NCI-H1105 treated with DMSO at 0.1 percent for 48 hours (cell line): Measurements from ENCODE around the gene LRRC26.

Experiments
- DNase-seq: peaks from one replicate; lab custom pipeline; 2025; lab: John Stamatoyannopoulos, UW

LRRC26 gene

DNA sequence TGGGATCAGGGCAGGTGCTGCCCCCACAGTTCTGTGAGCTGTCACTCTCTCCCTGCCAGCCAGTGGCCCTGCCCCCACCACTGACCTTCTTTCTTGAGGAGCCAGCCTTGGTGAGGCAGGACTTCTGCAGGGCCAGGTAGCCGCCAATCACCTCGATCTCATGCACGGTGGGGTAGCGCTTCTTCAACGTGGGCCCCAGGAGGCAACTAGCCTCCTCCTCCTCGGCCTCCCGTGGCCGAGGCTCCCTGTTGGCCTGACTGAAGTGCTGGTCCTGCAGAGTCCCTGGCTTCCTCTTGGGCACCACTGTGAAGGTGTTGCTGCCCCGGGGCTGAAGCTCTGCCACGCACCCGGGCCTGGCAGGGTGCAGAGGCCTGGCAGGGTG is 29.0 kb upstream of the LRRC26 start:
- DNase-seq, result no peak

DNA sequence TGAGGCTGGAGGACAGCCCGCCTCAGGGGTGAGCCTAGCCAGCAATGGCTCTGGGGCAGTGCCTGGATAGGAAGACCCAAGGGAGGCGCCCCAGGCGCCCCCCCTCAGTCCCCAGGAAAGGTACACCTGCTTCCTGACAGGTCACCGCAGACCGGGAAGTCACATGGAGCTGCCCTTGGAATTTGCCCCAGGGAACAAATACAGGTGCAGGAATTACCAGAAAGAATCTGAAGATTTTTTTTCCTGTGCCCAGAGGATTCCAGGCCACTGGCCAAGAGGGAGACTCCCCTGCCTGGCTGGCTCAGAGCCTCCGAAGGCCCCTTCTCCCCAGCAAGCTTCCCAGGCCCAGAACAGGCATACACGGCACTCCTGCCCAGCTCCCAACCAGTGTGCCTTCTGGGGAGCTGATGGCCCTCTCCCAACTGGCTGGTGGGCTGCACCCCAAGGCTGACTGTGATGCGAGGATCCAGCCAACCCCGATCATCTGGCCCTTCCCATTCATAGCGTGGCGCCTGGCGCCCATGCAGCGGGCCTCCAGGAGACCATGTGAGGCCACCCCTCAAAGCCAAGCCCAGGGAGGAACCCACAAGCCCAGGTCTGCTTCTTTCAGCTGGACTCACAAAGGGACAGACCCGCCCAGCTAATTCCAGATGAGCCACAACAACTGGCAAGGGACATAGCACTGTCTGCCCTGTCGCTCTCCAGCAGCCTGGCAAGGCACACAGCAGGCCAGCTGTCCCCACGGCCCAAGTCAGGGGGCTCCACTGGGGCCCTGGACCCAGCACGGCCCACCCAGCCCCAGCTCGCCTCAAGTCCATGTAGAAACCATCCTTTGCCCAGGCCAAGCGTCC is 28.4 kb upstream of the LRRC26 start:
- DNase-seq, result no peak

DNA sequence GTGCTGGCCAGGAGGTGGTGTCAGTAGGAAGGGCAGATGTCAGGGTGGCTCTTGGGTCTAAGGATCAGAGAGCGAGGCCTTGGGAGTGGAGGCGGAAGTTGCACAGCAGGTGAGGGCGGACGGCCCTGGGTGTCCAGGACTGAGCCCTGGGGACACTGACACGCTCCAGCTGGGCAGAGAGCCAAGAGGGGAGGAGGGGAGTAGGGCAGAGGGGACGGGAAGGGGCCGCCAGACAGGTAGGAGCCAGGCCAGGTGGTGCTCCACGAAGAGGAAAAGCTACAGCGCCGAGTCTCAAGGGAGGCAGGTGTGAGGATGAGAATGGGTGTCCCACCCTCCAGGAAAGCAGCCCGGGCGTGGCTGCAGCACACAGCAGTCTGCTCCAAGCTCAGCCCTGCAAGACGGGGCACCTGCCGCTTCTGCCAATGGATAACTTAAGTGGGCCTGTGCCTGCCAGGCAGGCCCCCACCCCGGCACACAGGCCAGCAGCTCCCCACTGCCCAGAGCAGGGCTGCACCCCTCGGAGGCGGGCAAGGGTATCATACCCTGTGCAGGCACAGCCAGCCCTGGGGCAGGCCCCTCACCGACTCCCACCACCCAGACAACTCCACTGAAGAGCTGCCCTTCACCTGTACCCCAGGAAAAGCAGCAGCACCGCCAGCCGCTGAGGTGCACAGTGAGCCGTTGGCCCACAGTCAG is 25.8 kb upstream of the LRRC26 start:
- peak; percentile 96 for DNase-seq

DNA sequence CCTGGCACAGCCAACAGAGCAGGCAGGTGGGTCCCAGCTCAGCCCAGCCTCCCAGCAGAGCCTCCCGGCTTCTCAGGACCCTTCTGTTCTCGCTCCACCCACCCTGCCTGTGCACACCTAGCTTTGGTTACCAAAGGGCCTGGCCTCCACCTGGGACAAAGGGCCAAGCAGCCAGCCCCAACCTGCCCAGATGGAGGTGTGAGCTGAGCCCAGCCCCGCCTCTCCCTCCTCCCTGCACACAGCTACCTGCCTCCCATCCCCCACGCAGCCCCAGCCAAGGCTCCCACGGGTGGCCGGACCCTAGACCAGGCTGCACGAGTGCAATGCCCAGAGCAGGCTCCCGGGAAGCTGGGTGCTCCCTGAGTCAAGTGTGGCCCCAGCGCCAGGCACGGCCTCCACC is 25.1 kb upstream of the LRRC26 start:
- DNase-seq, result peak; percentile 78

DNA sequence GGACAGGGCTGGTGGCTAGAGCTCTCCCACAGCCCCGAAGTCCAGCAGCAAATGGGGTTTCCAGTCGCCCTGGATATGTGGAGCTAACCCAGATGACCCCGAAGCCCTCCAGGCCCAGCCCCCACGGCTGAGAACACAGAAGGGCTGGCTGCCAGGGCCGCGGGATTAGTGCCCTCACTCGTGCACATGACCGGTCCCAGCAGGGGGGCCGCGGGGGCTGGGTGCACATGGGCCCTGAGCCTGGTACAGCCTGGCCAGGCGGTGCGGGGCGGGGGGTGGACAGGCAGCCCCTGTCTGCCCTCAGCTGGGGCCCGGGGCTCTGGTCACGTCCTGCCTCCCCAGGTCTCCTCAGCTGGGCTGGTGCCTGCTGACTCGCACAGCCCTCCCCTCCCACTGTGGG is 24.5 kb upstream of the LRRC26 start:
- DNase-seq, result no peak

DNA sequence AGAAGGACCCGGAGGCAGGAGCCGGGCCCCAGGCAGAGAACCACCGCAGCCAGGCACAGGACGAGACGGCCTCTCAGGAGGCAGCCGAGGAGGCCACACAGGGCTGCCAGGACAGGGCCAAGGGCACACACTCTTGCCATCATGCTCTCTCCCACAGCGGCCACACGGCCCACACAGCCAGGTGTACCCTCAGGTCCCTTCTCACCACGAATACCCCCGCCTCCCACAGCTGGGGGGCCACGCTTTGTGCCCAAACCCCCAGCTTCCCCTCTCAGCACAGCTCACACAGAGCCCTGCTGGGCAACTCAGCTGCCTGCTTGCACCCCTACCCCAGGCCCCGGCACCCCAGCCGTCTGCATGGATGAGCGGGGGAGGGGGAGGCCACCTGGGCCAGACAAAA is 23.9 kb upstream of the LRRC26 start:
- DNase-seq, result no peak

DNA sequence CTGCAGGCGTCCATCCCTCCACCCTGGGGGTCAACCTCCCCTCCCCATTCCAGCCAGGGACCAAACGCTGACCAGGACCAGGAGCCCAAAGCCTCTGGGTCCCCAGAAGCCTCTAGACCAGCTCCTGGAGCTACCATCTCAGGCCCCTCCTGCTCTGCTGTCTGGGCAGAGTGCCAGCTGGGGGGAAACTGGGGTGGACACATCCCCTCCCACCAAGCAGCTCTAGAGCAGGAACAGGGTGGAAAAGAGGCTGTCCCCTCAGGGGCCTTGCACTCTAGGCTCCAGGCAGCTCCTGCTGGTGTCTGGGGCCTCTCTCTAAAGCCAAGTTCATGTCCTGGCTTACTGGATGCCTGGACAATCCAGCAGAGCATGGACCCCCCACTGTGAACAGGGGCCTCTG is 23.0 kb upstream of the LRRC26 start:
- no peak for DNase-seq

DNA sequence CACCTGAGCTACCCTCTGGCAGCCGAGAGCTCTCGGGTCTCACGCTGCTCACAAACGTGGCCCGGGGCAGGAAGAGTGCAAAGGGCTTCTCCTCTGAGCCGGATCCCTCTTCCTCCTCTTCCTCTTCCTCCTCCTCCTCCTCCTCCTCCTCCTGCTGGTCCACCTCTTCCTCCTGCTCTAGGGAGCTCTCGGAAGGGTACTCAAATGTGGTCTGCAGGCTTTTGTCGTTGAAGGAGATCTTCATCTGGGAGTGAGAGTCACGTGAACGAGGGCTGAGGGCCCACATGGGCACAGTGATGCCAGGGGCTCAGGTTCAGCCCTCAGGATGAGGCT is 22.6 kb upstream of the LRRC26 start:
- no peak for DNase-seq

DNA sequence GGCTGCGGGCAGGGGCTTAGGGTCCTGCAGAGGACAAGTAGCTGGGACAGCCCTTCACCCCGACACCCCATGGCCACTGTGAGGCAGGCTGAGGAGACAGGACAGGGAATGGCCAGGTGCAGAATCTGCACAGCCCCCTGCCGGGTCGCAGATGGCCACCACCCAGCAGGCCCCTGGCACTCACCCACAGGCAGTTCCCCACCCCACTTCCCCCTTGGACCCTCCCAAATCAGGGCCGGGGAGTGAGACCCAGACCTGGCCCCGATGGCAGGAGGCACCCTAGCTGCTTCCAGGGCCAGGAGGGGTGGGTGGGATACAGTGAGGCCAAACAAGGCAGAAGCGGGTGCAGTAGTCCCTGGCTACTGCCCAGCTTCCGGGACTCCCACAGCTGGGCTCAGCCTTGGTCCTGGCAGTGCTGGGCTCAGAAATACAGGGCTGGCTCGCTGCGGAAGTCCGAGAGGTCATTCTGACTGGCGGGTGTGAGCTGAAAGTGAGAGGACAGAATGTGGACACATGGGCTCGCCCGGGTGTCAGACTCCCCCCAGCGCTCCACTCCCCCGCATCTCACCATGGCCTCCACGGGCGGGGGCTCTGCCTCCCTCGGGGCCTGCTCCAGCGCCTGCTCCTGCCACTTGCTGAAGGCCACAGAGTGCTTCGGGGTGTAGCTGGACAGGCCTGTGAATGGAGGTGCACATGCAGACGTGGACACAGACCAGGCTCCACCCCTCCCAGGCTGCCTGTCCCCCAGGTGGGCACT is 22.0 kb upstream of the LRRC26 start:
- no peak for DNase-seq

DNA sequence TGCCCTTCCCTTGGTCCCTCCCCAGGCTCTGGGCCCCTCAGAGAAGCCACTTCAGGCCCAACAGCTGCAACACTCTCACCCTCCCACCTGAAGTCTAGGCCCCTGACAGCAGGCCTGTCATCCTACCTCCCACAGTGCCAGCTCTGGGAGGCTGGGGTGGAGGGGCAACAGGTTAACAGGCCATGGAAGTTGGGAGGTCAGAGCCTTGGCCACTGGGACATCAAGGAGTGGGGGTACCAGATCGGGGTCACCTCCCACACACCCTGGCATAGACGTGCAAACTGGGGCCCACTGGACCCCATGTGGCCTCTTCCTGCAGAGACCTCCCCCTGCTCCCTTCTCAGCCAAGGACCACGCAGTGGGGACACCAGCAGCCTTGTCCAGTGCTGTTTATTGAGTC is 21.4 kb upstream of the LRRC26 start:
- no peak for DNase-seq

DNA sequence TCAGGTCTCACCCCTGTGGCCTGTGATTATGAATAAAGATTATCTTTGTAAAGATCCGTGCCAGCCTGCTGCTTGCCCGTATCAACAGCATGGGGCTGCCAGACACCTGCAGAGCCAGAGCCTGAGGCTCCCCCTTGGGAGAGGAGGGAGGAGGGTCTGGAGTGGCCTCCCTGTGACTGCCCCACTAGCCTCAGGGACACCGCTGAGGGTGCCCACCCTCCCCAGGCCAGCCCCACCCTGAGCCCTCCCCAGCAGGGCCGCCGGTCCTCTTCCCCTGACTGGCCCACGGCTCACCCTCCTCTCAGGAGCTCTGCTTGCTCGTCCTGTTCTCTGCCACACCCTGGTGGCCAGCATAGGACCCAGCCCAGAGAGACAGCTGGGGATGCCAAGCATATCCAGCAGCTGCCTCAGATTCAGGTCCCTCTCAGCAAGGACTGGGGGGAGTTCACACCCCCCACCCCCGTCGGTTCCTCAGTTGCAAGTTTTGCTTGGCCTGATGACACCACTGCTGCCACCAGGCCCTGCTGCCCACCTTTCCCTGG is 20.5 kb upstream of the LRRC26 start:
- no peak for DNase-seq

DNA sequence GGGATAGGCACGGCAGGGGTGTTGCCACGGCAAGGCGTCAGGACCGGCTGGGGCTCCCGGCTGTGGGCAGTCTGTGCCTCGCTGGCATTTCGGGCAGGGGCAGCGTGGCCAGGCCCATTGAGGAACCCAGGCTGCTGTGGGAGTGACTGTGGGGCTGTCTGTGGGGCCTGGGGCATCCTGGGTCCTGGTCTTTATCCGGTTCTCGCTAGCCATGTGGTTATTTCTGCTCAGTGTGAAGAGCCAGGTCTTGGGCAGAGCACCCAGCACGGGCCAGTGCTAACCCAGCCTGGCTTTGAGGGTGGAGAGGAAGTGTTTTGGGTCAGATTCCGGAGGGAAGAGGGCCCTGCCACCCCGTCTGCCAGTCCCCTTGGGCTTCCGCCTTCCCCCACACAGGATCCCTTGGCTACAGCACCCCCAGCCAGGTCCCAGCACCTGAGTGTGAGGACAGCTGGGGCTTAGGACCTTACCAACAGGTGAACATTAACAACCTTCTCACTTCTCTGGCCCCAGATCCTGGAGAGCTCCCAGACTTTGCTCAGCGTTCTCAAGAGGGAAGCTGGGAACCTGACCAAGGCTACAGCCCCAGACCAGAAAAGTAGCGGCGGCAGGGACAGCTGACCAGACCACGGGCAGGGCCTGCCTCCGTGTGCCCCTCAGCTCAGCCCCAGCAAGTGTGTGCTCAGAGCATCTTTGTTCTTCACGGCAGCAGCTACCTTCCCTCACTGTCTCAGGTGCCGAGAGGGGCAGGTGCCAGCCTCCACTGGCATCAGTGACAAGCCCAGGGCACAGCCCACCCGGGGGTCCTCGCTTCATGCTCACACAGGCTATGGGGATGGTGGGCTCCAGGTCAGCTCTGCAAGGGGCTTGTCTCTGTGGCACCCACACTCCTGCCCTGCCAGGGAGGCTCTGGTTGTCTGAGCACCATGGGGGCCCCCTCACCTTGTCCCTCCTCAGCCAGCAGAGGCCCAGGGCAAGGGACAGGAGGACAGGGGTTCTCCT is 19.7 kb upstream of the LRRC26 start:
- no peak for DNase-seq

DNA sequence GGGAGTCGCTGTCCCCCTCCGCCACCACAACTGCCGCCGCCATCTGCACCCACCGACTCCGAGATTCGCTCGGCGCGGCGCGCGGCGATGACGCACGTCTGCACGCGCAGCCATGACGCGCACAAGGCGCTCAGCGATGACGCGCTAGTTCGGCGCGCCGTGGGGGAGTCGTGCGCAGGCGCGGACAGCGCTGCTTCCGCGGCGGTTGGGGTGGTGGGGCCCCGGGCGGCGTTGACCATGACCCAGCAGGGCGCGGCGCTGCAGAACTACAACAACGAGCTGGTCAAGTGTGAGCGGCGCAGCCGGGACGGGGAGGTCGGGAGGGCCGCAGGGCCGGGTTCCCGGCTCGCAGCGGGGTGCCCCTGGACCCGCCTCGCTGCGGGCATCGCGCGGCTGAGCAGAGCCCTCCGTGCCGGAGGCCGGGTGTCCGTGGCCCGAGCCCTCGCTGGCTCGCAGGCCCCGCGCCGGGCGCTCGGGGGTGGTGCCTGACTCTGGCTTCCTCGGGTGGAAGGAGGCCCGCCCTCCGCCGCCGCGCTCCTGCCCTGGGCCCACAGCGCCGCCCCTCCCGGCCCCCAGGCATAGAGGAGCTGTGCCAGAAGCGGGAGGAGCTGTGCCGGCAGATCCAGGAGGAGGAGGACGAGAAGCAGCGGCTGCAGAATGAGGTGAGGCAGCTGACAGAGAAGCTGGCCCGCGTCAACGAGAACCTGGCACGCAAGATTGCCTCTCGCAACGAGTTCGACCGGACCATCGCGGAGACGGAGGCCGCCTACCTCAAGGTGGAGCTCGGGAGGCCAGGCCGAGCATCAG is 18.8 kb upstream of the LRRC26 start, which contains the start of the genes ANAPC2 and SSNA1:
TSS of gene ANAPC2 (minus strand) at position 71 of the 807 bp plus-strand sequence. CDS start at position 43, 28 bp downstream.
TSS of gene SSNA1 (plus strand) at position 187 of the 807 bp plus-strand sequence. CDS start at position 238, 51 bp downstream.
- peak; percentile 73 for DNase-seq

DNA sequence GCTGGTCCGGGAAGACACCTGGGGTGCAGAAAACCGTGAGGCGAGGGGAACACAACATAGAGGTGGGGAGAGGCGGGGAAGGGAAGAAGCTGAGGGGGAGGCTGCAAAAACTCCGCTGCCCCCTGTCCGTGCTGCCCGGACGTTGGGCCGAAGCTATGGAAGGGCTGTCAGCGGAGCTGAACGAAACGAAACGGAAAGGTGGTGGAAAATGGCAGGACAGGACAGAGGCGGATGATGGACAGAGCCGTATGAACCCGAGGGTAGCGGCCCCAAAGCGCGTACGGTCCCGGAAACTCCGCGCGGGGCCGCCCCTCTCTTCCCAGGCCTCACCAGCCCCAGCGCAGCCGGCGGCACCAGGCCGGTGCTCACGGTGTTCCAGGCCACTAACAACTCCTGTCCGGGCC is 18.2 kb upstream of the LRRC26 start:
- no peak for DNase-seq

DNA sequence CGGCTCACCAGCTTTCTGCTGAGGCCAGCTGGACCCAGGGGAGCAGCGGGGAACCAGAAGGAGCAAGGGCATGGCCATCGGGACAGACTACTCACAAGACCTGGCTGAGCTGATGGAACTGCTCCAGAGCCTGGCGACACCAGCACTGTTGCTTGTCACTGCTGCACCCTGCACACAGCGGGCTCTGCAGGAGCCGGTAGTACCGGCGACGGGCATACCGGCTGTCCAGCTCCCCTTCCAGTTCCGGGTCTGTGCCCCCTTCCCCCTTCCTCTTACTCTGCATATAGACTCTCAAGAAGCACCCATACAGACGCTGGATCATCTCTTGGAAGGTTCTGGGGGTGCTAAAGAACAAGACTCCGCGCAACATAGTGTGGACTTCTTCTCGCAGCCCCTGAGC is 17.5 kb upstream of the LRRC26 start:
- DNase-seq, result no peak

DNA sequence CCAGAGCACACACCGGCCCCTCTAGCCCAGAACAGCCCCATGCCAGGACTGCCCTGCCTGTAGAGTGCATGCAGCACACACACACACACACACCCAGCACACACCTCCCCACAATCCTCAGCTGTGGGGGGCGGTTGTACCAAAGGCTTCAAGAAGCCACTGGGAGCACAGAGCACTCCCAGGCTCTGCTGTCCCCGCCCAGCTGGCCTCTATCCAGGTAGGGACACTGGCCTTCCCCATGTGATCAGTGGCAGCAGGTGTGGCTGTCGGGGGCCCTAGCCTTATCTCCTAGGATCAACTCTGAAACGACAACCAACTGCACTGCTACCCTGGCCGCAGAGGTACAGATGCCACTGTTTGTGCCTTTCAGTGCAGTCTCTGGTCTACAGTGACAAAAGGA is 16.5 kb upstream of the LRRC26 start:
- DNase-seq, result no peak

DNA sequence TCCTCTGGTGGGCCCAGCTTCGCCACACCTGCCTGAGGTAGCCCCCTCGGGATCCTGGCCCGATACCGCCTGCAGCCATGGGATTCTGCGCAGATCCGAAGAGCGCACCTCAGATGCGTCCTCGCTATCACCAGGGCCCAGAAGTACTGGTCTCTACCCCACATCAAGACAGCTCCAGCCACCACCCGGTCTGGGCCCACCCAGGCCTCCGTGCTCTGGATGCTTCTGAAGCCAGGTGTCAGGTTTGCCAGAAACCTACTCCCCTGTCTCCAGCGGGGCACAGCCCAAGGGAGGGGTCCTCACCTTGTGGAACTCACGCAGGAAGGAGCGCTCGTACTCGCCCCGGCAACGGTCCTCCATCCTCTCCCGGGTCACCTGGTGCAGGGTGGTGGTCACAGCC is 16.1 kb upstream of the LRRC26 start:
- DNase-seq, result no peak

DNA sequence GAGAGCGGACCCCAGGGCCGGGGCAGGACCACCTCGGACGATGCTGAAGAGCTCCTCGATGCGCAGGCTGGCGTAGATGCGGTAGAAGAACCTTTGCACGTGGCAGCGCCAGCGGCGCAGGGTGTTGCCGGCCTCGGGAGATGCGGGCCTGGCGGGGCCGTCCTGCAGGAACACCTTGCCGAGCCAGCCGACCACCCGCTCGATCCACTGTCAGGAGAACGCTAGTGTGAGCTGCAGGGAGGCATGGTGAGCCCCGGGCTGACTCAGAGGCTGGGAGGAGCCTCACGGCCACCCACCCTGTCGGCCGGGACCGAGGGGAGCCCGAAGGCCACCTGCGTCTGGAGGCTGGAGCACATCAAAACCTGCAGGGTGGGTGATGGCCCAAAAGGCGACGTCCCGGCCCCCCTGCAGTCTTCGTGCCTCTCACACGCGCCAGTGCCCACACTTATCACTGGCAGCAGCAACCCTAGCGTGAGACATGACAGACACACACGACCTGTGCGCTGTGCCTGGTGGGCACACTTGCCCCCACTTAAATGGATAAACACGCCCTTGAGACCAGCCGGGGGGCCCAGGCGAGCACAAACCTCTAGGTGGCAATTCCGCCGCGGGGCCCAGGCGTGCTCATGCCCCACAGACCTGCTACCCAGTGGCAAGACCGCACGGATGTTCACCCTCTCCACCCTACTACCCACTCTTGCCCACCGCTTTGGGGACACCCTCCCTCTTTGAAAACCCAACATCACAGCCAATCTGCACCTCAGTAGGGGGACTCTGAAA is 15.2 kb upstream of the LRRC26 start:
- no peak for DNase-seq

DNA sequence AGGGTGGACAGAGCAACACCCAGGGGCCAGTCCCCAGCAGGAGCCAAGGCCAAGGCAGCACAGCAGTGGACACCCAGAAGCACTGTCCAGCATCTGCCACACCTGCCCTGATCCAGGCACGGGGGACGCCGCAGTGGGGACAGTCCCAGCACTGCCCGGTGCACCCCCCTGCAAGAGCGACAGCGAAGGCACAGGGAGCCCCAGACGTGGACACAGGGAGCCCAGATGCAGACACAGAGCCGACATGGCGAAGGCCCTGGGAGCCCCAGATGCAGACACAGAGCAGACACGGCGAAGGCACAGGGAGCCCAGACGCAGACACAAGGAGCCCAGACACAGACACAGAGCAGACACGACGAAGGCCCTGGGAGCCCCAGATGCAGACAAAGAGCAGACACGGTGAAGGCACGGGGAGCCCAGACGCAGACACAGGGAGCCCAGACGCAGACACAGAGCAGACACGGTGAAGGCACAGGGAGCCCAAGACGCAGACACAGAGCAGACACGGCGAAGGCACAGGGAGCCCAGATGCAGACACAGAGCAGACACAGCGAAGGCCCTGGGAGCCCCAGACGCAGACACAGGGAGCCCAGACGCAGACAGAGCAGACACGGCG is 14.2 kb upstream of the LRRC26 start:
- no peak for DNase-seq
